Stimulated activated CD4-positive, alpha-beta T cell treated with anti-CD3 and anti-CD28 coated beads, Interleukin-12 subunit alpha, Interleukin-12 subunit beta, amount 100 ng/mL, for 4 hours (primary cell): ENCODE results near the gene ZBTB7C.

ENCODE experiments used
- DNase-seq: peaks from one replicate; pipeline ENCODE4 v3.0.0-alpha.2; 2020

ZBTB7C gene

DNA sequence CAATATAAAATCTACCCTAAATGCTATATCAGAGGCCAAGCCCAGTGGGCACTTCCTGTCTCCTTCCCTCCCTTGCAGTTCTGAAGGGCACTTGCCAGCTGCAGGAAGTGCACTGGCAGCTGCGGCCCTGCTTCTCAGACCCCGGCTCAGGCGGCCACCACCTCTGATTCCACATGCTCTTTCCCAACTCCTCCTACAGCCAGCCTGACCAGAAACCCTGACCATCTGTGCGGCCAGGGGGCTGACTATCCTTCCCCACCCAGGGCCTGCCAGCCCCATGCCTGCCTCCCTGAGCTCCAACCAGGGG lies 88.6 kb downstream of the ZBTB7C start:
- no peak for DNase-seq

DNA sequence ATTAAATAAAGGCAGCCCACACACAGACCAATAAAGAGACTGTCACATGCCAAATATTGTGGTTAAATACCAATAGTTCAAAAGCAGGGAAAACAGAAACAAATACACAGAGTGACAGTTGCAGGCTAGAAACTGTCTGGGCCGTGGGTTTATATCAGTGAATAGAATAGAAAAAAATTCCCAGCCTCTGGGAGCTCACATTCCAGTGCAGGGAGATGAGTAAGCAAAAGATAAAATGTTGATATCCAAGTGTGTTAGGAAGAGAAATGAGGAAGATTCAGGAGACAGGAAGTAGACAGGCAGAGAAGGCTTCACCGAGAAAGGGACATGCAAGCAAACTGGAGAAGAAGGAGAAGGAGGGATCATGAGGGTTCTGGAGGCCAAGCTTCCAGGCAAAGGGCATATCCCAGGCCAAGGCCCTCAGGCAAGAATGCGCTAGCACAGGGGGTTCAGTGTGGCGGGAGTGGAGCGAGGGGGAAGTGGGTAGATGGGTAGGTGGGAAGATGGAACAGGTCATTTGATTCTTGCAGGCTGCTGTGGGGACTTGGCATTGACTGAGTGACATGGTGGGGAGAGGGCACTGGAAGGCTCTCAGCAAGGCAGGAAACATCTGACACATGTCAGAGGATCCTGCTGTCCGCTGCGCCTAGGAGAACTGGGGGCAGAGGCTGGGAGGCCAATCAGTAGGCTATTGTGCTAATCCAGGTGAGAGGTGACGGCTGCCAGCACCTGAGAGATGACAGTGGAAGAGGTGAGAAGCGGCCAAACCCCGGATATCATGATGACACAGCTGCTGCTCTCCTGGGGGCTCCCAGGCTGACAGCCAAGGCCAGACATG lies 89.2 kb downstream of the ZBTB7C start:
- DNase-seq = no peak

DNA sequence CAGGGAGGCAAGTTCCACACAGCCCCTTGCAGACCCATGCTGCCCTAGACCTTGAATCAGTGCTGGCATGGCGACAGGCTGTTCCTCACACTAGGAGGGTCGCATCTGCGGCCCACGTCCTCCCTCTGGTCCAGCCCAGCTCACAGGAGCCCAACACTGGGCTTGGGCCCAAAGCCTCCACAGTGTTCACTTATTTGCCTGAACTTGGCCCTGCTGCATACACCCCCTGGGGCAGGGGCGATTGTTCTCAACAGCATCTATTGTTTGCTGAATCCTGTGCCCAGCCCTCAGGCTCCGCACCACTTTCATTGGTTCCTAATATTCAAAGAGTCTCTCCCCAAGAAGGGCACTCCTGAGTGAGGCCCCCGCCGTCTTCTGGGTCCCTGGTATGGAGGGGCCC lies 90.7 kb downstream of the ZBTB7C start:
- DNase-seq = no peak

DNA sequence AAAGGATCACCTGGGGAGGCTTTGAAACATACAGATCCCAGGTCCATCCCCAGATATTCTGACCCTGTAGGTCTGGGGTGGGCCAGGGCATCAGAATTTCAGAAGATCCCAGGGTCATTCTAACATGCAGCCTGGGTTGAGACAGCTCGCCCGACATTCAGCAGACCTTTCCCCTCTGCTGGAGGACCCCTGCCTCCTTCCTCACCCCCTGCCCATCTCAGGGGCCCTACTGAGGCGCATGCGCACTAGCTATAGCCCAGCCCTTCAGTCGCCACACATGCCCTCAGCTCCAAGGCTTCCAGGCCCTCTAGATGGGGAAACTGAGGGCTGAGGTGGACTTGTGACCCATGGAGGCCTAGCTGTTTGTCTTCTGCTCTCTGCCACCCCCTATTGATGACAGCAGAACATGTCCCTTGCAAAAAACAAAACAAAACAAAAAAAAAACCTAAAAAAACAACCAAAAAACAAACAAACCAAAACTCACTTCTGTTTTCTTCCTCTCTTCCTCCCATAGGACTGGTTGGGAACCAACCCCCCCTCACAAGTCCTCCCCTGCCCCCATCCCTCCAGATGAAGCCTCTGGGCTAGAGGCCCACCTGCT lies 91.3 kb downstream of the ZBTB7C start:
- no peak for DNase-seq

DNA sequence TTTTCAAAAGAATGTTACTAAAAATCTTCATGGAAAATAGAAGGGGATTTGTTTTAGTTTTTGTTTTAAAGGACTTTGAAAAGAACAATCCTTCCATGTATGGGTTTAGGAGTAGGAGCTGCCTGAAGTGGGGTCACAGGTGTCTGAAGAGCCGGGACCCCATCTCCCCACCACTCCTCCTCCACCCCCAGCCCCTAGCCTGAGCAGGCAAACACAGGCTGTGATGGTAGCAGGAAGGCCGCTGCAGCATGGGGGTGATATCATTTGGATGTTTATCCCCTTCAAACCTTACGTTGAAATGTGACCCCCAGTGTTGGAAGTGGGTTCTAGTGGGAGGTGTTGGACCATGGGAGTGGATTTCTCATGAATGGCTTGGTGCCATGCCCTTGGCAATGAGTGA lies 93.0 kb downstream of the ZBTB7C start:
- DNase-seq = no peak

DNA sequence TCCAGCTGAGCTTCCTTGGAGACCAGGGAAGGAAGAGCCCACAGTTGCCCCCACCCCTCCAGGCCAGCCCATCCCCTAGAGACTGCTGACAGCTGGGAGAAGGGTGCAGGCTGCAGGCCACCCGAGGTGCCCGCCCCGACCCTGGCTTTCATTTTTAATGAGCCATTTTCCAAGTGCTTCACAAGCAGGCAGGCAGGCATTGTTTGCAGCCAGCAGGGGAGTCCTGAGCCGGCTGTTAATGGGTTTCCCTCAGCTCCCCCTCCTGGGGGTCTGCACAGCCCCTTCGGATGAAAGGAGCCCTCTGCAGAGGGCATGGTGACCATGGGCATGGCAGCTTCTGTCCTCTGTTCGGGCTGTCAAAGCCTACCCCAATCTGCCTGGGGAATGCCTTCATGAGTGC lies 94.5 kb downstream of the ZBTB7C start:
- no peak for DNase-seq

DNA sequence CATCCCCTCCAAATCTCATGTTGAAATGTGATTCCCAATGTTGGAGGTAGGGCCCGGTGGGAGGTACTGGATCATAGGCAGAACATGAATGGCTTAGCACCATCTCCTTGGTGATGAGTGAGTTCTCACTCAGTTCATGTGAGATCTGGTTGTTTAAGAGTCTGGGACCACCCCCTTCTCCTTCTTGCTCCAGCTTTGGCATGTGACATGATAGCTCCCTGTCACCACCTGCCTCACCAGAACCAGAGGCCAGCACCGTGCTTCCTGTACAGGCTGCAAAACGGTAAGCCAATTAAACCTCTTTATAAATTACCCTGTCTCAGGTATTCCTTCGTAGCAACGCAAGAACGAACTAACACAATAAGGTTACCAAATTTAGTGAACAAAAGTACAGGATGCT lies 95.4 kb downstream of the ZBTB7C start:
- DNase-seq = no peak

DNA sequence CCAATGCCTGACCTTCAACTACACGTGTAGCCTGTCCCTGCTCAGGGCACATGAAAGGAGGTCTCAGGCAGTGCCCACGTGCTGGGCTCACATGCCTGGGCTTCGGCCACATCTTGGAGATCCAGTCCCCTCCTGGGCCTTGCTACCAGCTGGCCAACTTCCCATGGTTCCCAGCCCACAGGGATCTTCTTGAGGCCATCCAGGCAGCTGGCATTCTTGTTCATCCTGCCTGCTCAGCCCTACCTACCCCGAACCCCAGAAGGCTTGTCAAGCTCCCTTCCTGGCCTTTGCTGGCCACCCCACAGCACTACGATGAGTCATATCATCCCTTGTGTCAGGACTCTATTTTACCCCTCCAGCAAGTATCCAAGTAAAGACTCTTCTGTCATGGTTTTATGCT lies 97.1 kb downstream of the ZBTB7C start:
- no peak for DNase-seq

DNA sequence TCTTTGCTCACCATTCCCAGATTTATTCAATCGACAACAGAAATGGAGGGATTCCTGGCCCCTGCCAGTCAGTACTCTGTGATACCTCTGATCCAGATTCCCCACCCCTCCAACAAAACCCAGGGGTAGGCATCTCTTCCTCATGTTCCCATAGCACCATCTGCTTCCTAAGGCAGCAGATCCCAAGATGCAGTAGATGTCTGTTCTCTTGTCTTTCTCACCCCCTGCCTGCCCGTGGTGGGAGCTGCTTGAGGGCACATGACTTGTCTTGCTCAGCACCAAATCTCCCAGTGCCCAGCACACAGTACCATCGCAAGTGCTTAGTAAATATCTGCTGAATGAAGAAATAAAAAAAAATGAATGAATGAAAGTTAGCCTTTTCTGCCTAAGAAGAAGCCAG lies 98.2 kb downstream of the ZBTB7C start:
- no peak for DNase-seq

DNA sequence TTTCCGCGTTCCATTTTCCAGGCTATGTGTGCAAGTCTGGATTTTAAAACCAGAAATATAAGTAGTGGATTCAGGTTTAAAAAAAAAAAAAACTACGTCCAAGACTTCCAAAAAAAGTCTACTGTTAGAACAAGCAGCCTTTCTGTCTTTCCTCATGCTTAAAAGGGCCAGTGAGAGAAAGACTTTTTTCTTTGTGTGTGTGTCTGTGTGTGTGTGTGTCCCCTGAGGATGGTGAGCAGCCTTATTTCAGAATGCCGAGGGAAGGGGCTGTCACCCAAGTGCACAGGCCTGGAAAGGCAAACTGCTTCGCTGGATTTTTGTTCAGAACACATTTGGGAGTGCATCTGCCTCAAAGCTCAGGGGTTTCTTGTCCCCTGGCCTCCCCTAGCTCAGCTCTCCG lies 98.8 kb downstream of the ZBTB7C start:
- DNase-seq = no peak

DNA sequence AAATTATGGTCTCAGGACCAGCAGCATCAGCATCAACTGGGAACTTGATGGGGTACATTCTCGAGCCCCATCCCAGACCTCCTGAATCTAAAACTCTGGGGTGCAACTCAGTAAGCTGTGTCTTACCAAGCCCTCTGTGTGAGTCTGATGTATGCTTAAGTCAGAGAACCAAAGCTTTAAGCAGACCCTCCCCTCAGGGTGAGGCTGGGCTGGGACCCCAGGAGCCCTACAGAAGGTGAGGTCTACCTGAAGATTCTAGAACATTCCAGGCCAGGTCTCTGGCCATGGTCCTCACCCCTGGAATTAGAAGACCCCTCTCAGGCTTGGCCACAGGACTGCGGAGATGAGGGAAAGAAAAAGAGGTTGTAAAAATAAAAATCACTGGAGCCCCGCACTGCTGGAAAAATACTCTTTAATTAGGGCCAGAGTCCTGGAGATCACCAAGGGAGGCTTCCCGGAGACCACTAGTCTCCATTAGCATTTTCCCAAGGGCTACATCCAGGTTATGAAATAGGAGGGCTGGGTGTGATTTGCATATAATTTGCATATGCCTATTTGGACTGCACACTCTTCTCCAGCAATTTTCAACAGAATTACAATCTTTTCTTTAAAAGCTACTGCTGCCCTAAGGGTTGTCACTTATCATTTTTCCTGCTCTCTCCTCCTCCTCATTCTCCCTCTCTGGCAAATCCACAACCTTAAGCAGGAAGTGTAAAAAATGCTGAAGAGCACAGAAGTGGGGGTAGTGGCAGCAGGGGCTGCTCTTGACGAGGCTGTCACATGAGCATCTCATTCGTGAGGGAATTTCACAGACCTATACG lies 100.2 kb downstream of the ZBTB7C start:
- DNase-seq = no peak

DNA sequence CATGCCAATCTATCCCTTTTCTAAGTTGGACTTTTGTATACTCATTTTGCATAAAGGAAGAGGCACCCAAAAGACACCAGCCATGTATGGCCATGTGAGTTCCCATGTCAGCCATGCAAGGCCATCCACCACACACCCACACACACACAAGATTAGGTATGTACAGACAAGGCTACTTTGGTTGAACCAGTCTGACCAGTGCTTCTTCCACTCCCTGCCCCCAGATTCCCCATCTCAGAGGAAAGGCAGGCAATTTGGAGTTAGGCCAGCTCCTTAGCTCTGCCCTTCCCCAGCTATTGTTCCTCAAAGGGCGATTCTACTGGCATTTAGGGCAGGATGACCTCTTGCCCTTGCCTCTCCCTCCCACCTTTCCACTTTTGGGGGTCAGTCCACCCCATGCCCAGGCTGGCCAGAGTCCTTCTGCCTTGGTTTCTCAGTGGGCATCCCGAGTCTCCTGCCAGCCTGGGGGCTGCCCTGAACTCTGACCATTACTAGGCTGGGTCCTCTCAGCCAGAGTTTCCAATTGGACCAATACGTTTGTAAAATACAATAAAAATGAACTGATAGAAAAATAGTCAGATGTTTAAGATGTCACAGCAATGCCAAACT lies 101.1 kb downstream of the ZBTB7C start:
- no peak for DNase-seq

DNA sequence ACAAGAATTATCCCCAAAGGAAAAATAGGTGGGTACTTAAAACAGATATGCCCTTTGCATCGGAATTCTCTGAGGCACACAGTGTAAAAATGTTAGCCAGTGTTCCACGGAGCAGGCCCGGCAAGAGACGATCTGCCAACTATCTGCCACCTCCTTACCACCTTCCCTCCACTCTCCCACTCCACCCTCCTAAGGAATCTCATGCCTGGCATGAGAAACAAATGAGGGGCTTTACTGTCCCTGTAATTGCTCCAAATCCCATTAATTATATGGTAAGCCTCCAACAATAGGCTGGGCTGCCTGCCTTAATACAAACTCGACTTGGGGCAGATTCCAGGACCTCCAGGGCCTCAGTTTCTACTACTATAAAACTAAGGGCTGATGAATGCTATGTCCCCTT lies 102.3 kb downstream of the ZBTB7C start:
- DNase-seq = no peak

DNA sequence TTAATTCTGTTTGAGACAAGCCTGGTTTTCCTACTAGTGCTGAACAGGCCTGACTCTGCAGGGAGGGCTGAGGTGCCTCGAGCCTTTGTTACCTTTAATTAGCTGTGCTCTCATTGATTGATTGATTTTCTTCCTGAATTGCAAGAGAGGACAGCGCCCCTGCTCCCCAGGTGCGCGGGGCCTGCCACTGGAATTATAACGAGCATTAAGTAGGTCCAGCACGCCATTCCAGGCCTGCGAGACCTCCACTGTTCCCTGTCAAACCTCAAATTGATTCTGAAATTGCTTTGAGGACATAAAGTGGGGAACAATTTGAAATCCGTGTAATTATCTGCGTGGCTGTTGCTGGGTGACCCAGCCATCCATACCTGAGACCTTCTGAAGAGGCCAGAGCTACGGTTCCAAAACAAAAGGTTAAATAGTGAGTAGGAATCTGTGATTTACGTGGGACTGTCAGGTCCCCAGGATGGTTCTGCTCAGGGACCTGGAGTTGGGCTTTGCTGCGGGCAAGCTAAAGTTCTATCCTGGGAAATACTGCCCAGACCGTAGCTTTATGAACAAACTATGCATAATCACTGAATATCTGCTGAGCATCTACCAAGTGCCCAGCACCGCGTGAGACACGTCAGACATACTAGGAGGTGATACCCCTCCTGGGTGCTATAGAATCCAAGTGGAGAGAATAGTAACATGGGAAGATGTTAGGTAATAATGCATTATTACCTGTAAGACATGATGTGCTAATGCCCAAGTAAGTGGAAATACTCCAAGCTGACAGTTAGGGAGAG lies 104.1 kb downstream of the ZBTB7C start:
- DNase-seq = no peak

DNA sequence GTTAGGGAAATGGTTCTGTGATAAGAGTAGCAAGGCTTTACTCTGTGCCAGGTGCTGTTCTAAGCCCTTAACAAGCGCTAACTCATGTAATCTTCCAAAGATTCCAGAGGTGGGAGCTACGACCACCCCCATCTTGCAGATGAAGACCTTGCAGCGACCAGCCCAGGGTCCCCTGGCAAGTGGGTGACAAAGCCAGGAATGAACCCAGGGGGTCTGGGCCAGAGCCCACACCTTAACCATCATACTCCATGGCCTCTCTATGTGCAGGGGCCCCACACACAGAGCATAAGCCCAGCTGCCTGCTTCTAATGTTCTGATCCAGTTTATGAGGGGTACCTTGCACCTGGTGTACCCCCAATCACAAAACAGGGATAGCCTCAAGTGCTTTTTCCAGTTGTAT lies 105.3 kb downstream of the ZBTB7C start:
- DNase-seq = no peak

DNA sequence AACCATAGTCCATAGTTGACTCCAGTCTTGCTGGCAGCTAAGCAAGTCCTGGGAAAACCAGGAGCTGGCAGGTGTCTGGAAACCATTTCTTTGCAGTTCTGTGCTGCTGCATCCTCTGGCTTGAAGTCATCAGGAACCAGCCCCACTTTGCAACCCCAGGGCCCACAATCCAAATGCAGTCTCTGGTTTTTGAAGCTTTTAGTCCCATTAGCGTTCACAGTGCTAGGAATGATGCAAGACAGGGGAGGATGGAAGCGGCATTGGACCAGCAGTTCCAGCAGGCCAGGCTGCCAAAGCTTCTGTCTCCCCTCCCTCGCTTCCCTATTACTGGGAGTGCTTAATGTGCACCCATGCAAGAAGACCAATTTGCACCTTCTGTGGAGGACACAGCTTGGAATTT lies 106.4 kb downstream of the ZBTB7C start:
- DNase-seq = no peak

DNA sequence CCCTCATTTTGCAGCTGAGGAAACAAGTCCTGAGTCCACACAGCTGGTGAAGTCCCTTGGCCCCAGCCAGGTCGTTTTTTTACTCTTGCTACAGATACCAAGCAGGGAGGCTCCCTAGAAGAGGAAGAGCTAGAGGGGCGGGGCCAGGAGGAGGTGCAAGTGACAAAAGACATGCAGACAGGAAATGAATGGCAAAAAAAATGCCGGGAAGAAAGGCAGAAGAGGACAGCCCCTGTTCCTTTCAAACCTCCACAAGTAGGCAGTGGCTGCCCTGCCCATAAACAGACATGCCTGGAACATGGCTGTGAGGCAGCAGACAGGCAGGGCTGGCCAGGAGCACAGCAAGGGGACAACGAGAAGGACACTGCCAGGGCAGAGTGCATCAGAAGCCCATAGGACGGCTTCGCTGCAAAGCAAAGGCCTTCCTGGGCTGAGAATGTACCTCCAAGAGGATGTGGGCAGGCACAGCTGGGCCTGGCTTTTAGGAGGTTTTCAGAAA lies 108.7 kb downstream of the ZBTB7C start:
- no peak for DNase-seq

DNA sequence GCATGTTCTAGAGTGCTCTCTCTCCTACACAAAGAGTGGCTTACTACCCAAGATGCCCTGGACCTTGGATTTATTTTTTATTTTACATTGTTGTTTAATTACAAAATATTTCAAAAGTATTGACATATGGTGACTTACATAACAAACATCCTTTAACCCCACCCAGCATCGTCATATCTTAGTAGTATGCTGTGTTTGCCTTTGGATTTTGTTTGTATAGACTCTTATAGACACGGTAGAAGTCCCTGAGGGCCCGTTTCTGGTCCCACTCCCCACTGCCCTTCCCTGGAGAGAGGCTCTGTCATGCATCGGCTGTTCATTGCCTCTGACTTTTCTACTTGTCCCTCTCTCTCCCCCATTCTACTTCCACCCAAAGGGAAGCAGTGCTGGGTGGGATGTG lies 112.0 kb downstream of the ZBTB7C start:
- no peak for DNase-seq

DNA sequence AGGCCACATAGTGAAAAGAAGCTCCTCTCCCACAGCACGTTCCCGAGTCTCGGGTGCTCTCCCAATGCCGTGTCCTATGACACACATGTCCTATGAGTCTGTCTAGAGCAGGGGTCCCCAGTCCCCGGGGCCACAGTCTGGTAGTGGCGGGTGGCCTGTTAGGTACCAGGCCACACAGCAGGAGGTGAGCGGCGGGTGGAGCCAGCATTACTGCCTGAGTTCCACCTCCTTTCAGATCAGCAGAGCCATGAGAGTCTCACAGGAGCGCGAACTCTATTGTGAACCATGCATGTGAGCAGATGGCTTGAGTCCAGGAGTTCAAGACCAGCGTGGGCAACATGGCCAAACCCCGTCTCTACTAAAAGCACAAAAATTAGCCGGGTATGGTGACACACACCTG lies 112.6 kb downstream of the ZBTB7C start:
- no peak for DNase-seq

DNA sequence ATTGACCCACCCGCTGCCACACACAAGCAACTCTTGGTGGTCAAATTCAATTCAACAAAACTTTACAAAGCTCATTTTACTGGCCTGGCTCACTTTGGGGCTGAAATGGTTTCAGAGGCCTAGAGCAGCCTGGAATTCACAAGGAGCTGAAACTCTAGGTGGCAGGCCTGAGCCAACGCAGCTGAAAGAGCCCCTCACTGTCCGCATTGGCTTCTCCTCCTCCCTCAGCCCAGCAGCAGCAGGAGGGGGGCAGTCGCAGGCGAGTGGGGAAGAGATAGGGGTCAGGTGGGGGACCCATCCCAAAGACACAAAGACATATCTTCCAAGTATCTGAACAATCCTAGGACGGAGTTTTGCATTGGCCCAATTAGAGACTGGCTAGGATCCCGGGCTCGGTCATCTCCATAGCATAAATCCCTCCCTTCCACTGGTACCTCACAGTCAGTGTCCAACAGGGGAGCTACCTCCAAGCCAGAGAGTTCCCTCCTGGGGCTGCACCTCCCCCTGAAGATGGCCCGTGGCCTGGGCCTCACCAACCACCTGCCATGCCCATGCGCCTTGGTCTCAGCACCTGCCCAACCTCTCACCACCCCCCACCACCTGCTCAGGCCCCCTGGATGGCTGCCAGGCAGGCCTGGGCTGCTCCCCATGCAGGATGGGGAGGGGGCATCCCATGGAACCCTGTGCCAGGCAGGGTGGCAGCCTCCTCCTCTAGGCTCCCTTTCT lies 113.4 kb downstream of the ZBTB7C start:
- DNase-seq = no peak

DNA sequence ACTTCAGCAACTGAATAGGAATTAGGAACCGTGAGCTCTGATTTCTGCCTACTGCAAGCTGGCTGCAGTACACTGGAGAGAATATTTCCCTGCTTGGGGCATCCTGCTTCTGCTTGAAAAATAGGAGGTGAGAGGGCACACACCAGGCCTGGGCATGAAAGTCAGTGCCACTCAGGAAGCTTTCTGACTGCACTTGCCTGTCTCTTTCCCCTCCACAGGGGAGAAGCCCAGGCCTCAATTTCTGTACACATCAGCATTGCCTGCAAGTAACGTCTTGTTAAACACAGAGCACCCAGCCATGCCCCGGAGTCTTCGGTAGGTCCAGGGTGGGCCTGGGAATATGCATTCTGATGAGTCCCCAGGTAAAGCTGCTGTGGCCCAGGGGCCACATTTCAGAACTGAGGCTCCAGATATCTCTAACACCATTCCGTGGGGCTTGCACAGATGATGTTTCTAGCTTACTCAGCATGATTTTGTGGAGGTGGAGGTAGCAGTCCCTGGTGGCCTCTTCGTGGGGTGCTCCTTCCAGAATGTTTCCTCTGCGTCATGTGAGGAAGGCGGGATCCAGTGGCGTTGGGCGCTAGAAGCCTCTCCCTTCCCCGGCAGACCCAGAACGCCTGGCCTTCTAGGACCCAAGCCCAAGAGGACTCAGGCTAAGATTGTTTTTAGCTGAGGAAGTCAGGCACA lies 114.1 kb downstream of the ZBTB7C start:
- no peak for DNase-seq
